ENCODE data around the gene SYNC. TPM values are rescaled to one million over a fixed set of nuclear protein-coding genes. Genes with fewer than 3 reads are reported as not detected.

Gene SYNC
- total and polyA plus RNA-seq, 2 of the 8 experiments (the other 6 are each of a cell fraction or from before 2014, with no cell fraction given): 0.06 to 0.17 TPM

DNA sequence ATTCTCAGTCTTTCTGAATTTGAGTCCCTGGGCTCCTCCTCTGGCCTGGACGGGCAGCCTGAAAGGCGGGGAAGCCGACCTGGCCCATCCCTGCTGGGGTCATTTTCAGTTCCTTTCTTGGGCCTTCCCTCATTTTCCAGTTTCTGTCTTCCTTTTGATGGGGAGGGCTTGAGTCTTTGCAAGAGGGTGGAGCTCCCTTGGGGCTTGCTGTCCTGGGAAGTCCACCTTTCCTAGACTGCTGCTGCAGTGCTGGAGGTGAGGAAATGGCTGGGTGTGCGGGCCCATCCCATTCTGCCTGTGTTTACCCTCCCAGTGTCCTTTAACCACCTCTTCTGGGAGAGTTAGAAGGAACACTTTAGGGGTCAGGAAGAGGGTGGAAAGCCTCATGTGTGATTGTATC lies 40.4 kb upstream of the SYNC start (continued):
- TF ChIP-seq PHF8 (conservative IDR thresholded peaks at IDR 0.05; ENCODE audit: low read depth, low read length) (no peak), CREB1 (IDR thresholded peaks at IDR 0.05) (no peak), SUZ12 (IDR thresholded peaks at IDR 0.05; ENCODE audit: low read length) (no peak), SP2 (IDR thresholded peaks at IDR 0.05; ENCODE audit: low read length) (no peak), BACH1 (IDR thresholded peaks at IDR 0.05; ENCODE audit: low read length) (no peak), HDAC2 (IDR thresholded peaks at IDR 0.05; ENCODE audit: borderline replicate concordance in 1 of 2, low read depth in 2 of 2, low read length in 2 of 2) (no peak)
- TF ChIP-seq, protein P1, sequence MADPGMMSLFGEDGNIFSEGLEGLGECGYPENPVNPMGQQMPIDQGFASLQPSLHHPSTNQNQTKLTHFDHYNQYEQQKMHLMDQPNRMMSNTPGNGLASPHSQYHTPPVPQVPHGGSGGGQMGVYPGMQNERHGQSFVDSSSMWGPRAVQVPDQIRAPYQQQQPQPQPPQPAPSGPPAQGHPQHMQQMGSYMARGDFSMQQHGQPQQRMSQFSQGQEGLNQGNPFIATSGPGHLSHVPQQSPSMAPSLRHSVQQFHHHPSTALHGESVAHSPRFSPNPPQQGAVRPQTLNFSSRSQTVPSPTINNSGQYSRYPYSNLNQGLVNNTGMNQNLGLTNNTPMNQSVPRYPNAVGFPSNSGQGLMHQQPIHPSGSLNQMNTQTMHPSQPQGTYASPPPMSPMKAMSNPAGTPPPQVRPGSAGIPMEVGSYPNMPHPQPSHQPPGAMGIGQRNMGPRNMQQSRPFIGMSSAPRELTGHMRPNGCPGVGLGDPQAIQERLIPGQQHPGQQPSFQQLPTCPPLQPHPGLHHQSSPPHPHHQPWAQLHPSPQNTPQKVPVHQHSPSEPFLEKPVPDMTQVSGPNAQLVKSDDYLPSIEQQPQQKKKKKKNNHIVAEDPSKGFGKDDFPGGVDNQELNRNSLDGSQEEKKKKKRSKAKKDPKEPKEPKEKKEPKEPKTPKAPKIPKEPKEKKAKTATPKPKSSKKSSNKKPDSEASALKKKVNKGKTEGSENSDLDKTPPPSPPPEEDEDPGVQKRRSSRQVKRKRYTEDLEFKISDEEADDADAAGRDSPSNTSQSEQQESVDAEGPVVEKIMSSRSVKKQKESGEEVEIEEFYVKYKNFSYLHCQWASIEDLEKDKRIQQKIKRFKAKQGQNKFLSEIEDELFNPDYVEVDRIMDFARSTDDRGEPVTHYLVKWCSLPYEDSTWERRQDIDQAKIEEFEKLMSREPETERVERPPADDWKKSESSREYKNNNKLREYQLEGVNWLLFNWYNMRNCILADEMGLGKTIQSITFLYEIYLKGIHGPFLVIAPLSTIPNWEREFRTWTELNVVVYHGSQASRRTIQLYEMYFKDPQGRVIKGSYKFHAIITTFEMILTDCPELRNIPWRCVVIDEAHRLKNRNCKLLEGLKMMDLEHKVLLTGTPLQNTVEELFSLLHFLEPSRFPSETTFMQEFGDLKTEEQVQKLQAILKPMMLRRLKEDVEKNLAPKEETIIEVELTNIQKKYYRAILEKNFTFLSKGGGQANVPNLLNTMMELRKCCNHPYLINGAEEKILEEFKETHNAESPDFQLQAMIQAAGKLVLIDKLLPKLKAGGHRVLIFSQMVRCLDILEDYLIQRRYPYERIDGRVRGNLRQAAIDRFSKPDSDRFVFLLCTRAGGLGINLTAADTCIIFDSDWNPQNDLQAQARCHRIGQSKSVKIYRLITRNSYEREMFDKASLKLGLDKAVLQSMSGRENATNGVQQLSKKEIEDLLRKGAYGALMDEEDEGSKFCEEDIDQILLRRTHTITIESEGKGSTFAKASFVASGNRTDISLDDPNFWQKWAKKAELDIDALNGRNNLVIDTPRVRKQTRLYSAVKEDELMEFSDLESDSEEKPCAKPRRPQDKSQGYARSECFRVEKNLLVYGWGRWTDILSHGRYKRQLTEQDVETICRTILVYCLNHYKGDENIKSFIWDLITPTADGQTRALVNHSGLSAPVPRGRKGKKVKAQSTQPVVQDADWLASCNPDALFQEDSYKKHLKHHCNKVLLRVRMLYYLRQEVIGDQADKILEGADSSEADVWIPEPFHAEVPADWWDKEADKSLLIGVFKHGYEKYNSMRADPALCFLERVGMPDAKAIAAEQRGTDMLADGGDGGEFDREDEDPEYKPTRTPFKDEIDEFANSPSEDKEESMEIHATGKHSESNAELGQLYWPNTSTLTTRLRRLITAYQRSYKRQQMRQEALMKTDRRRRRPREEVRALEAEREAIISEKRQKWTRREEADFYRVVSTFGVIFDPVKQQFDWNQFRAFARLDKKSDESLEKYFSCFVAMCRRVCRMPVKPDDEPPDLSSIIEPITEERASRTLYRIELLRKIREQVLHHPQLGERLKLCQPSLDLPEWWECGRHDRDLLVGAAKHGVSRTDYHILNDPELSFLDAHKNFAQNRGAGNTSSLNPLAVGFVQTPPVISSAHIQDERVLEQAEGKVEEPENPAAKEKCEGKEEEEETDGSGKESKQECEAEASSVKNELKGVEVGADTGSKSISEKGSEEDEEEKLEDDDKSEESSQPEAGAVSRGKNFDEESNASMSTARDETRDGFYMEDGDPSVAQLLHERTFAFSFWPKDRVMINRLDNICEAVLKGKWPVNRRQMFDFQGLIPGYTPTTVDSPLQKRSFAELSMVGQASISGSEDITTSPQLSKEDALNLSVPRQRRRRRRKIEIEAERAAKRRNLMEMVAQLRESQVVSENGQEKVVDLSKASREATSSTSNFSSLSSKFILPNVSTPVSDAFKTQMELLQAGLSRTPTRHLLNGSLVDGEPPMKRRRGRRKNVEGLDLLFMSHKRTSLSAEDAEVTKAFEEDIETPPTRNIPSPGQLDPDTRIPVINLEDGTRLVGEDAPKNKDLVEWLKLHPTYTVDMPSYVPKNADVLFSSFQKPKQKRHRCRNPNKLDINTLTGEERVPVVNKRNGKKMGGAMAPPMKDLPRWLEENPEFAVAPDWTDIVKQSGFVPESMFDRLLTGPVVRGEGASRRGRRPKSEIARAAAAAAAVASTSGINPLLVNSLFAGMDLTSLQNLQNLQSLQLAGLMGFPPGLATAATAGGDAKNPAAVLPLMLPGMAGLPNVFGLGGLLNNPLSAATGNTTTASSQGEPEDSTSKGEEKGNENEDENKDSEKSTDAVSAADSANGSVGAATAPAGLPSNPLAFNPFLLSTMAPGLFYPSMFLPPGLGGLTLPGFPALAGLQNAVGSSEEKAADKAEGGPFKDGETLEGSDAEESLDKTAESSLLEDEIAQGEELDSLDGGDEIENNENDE (IDR thresholded peaks at IDR 0.05; ENCODE audit: insufficient replicate concordance, low read length): no peak
